Urothelium cell line (cell line): Measurements from ENCODE around the gene NAPSA.
"Not testable (repeated sequence)": the region's sequence is repeated elsewhere in the genome, so short reads cannot be mapped to it uniquely, and the experiment has no call there.

ENCODE experiments used
- DNase-seq: peaks from one replicate; pipeline ENCODE4 v3.0.0; 2011; ENCODE audit warnings: low spot score, mixed read lengths
- FAIRE-seq: peaks from 2 replicates; lab custom pipeline; 2011; peaks lifted over from hg19 to GRCh38; lab: Jason Lieb, UNC

NAPSA gene

DNA sequence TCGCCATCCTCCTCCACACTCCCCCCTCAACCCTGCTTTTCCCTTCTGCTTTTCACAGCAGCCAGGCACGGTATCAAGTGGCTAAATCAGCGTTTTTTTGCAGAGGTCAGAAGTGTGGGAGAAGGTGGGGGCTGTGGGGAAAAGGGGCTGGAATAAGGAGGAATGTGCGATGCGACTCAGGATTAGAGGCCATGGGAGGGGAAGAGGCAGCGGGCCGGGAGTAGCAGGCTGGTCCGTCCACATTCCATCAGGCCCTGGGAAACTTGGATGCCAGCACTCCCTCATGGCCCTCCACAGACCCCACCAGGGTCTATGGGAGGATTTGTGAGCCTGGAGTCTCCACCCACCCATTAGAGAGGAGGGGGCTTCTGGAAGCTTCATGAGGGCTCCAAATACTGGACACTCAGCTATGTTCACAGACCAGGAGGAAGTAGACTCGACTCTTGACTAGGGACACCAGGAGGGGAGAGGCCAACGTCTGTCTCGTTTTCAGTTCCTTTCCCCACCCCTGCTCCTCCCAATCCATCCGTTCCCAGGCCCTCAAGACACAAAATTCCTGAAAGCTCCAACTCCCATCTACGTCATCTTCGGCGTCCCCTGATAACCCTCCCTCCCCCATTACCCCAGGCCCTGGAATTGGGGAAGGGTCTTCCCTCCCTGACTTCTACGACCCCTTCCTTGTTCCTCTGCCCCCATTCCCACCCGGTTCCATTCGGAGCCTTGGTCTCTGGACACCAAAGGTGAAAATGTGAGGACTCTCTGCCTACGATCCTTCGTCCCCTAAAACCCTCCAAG is 33.0 kb downstream of the NAPSA start:
- no peak for DNase-seq
- no peak for FAIRE-seq

DNA sequence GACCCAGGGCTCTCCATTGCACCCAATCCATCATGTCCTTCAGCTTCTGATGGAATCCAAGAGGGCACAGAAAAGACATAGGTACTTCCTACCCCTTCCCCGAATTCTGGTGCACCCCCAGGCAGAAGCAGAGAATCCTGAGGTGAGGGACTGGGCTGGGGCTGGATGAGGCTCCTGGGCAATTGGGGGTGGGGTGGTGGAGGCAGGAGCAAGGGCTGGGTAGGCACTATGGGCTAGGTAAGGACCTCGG is 33.5 kb downstream of the NAPSA start:
- FAIRE-seq (no peak), DNase-seq (no peak)

DNA sequence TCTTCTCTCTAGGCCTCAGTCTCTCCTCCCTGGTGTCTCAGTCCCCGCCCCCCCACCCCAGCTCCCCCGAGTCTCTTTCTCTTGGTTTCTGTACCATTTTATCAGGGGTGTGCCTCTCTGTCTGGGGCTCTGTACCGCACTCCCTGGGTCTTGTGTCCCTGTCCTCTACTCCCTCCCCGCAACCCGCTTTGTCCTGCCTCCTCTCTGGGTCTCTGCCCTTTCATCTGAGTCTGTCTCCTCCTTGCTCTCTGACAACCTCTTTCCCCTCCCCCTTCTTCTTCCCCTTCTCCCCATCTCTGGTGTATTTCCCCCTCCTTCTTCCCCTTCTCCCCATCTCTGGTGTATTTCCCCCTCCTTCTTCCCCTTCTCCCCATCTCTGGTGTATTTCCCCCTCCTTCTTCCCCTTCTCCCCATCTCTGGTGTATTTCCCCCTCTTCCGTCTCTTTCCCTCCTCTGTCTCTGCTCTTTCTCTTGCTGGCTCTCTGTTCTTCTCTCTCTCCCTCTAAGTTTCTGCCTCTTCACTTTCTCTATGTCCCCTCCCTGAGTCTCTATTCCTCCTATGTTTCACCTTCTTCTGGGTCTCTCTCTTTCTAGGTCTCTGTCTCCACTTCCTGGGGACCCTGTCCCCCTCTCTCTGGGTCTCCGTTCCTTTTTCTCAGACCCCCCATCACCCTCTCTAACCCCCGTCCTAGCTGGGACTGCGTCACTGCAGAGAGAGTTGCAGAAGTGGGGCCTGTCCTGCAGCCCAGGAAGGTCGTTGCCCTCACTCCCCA is 34.0 kb downstream of the NAPSA start:
- no peak for DNase-seq
- FAIRE-seq = no peak

DNA sequence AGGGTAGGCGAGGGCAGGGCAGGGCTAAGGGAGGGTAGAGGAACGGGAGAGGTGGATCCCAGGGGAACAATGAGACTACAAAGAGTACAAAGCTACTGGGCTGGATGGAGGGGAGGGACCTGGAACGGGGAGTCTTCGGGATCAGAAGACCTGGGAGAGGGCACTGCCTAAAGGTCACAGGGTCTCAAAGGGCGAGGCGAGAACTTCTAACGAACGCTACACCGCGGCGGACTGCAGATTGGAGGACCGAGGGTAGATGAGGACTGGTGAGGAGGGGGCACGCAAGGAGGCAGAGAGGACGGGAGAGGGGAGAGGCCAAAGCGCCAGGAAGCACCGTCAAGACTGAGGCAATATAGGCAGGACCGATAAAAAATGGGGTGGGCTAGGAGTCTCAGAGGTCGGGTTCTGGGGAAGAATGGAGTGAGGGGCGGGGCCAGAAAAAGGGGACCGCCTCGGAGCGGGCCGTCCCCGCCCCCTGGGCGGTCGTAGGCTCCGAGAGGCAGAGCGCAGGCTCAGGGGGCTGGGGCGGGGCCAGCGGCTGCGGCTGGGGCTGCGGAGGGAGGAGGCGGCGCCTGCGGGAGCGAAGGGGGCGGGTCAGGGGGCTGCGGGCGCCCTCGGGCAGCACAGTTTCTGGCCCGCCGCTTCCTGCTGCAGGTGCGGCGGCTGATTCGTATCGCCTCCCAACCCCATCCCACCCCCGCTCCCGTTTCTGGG is 34.9 kb downstream of the NAPSA start:
- FAIRE-seq (no peak), DNase-seq (peak; percentile 94)

DNA sequence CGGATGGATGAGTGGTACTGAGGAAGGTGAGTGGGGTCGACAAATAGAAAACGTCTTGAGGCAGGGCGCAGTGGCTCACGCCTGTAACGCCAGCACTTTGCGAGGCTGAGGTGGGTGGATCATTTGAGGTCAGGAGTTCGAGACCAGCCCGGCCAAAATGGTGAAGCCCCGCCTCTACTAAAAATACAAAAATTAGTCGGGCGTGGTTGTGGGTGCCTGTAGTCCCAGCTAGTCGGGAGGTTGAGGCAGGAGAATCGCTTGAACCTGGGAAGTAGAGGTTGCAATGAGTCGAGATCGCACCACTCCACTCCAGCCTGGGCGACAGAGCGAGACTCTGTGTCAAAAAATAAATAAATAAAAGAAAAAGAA is 35.5 kb downstream of the NAPSA start:
- not testable (repeated sequence) for DNase-seq, FAIRE-seq

DNA sequence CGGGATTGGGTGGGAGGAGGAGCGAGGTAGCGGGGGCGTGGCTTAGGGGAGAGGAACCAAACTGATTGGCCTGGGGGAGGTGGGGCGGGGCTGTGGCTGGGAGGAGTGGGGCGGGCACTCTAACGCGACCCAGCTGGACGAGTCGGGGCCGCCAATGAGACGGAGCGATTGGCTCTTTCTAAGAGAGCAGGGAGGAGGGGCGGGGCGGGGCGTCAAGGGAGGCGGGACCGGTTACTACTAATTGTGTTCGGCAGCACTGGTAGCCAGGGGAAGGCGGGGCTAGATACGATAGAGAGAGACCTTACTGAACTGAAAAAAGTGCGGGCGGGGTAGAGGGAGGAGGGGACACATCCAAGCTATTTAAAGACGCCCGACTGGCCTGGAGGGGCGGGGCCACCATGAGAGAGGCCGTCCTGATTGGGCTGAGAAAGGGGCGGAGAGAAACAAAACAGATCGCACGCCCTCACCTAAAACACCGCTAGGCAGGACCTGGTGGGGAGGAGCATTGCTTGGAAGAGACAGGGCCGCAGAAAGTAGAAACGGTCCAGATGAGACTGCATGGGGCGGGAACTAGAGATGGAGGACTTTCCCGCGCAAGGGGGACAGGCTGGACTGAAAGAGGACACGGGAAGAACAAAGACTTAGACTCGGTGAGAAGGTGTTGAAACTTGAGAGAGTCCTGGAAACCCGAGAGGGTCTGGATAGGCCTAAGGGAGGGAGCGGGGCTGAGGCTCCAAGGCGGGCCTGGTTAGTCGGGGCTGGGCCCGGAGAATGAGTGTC is 36.1 kb downstream of the NAPSA start, which contains the start of gene KCNC3:
Gene KCNC3 (minus strand): TSS at position 232 of the 780 bp plus-strand sequence. CDS start 295 bp downstream, outside the sequence.
- FAIRE-seq (peak; percentile 95), DNase-seq (peak; percentile 97)

DNA sequence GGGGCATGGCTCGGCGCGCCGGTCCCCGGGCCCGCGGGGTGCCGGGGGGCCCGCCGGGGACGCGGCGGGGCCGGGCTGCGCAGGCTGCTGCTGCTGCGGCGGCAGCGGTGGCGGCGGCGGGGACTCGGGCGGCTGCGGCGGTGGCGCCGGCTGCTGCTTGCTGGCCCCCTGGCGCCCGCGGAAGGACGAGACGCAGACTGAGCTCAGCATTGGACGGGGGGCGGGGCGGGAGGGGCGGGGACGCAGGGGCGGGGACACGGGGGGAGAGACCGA is 36.6 kb downstream of the NAPSA start:
- DNase-seq (no peak), FAIRE-seq (no peak)

DNA sequence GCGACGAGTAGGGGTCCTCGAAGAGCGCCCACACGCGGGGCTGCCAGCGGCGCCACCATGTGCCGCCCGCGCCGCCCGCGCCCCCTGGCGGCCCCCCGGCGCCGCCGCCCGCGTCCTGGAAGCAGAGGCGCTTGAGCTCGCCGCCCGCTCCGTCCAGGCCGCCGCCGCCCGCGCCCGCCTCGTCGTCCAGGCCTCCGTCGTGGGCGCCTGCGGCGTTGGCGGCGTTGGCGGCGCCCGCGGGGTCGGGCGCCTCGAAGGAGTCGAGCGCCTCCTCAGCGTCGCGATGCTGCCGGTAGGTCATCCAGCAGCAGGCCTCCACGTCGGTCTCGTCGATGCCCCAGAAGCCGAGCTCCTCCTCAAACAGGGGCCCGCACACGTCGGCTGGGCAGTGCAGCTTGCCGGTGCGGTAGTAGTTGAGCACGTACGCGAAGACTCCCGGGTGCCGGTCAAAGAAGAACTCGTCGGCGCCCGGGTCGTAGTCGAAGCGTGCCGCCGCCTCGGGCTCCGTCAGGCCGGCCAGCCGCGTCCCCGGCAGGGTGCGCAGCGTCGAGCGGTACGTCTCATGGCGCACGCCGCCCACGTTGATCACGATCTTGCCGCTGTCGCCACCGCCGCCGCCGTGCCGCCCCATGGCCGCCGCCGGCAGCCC is 37.1 kb downstream of the NAPSA start:
- DNase-seq = peak; percentile 55
- peak; percentile 20 for FAIRE-seq

DNA sequence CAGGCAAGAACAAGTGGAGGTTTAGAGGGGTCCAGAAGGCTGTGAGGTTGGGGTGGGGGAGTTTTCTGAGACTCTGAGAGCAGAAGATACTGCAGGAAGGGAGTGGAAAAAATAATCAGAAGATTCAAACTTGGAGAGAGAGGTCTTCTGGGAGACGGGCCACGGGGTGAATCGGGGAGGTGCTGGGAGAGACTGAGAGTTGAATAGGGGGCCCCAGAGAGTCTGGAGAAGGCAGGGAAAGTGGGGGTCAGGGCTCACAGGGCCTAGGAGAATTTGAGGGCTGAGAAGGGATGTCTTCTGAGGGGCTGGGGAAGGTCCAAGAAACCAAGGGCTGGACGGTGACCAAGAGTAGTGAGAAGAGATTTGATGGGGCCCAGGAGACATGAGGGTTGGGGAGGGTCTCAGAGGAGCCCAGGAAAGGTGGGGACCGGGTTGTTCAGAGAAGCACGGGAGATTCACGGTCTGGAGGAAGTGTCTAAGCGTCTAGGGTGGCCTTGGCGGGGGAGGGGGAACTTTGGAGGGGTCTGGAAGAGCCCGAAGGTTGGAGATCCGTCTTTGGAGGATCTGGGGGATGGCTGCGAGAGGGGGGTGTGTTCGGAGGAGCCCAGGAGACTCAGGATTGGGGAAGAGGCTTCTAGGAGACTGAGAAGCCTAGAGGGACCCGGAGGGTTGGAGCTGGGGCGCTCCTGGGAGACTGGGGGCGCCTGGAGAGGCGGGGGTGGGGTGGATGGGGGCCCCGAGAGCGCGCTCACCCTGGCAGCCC is 37.8 kb downstream of the NAPSA start:
- DNase-seq = no peak
- FAIRE-seq = no peak

DNA sequence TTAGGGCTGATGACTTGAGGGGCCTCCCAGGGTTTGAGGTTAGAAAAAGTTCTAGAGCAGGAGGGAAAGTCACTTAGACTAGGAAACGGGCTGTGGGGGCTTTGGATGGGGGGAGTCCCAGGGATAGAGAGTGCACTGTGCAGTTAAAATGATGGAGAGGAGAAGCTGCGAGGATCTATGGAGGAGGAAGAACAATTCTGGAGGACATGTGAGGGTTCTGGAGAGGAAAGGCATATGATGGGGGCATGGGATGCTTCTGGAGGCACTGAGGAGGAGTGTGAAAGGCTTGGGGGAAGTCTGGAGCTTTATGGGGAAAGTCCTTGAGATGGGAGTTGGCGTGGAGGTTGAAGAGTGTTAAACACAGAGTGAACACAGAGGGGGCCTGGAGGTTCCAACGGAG is 38.4 kb downstream of the NAPSA start:
- FAIRE-seq = no peak

DNA sequence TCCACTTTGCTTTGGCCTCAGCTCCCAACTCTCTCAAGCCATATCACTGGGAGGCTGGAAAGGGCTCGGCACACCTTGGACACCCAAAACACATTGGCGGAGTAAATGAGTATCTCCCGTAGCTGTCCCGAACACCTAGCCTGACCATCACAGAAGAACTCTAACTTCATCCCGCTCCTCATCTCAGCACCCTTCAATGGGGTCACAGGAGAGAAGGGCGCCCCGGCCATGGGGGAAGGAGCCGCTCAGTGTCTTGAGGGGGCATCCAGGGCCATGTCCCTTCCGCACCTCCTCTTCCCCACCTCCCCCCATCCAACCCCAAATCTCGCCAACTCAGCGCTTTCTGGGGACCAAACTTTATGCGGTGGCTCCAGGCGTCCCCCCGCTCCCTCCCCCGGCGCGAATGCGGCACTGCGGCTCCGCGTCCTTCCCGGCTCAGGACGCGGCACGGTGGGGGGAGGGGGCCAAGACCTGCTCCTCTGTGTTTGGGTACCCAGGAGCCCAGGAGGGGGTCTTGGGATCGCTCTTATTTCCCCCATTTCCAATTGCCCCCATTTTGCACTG is 39.3 kb downstream of the NAPSA start:
- no peak for FAIRE-seq
- no peak for DNase-seq

More for the DNA sequence above, 38.4 kb downstream of the NAPSA start:
- no peak for DNase-seq

DNA sequence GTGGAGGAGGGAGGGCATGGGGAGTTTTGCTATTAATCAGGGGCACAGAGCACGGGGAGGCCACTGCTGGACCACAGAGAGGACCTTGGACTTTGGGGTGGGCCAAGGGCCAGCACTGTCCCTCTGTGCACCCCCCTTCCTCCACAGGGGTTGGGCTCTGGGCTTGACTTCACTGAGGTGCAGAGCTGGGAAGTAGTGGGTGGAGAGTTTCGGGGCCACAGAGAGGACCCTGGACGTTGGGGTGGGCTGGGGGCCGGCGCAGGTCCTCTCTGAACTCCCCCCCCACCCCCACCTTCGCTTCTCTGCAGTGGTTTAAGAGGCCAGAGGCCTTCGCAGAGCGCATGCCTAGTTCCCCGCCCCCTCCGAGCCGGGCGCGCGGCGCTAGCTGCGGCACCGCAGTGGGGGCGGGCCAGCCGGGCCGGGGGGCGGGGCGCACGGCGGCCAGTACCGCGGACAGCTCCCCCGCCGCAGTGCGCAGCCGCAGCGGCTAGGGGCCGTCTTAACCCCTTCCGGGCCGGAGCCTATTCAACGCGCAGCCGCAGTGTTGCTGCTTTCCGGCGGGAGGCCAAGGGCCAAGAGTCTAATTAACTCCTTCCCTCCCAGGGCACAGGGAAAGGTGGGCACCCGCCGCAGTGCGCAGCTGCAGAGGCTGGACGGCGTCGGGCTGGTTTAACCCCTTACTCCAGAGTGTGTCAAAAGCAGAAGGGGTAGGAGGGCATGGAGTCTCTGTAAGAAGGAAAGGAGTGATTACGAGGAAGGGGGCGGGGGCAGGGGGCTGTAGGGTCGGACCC is 39.9 kb downstream of the NAPSA start:
- peak; percentile 50 for FAIRE-seq
- peak; percentile 96 for DNase-seq

DNA sequence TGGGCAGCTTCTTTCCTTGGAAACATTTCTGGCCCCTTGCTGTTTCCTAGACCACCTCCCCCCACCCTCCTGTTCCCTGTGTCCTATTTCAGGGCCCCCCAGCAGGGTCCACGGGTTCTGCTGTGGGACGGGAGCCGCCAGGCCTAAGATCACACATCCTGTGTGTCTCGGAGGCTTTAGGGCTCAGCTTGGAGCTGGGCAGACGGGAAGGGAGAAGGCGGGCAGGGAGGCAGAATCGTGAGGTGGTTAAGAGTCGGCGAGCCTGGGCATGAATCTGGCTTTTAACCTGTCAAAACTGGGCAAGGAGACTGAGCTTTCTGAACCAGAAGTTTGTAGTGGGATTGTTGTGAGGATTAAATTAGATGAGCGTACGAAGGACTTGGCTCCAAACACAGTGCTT is 41.1 kb downstream of the NAPSA start:
- DNase-seq (no peak), FAIRE-seq (no peak)

DNA sequence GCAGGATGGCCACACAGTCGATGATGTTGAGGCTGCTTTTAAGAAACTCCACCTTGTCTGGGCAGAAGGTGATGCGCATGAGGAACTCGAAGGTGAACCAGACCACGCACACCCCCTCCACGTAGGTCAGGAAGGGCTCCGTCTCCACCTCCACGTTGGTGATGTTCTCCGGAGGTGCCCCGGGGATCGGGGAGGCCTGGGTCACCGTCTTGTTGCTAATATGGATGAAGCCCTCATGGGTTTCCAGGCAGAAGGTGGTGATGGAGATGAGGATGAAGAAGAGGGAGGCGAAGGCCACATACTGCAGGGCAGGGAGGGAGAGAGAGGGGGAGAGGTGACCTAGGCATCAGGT is 41.7 kb downstream of the NAPSA start:
- DNase-seq = no peak
- FAIRE-seq = no peak

DNA sequence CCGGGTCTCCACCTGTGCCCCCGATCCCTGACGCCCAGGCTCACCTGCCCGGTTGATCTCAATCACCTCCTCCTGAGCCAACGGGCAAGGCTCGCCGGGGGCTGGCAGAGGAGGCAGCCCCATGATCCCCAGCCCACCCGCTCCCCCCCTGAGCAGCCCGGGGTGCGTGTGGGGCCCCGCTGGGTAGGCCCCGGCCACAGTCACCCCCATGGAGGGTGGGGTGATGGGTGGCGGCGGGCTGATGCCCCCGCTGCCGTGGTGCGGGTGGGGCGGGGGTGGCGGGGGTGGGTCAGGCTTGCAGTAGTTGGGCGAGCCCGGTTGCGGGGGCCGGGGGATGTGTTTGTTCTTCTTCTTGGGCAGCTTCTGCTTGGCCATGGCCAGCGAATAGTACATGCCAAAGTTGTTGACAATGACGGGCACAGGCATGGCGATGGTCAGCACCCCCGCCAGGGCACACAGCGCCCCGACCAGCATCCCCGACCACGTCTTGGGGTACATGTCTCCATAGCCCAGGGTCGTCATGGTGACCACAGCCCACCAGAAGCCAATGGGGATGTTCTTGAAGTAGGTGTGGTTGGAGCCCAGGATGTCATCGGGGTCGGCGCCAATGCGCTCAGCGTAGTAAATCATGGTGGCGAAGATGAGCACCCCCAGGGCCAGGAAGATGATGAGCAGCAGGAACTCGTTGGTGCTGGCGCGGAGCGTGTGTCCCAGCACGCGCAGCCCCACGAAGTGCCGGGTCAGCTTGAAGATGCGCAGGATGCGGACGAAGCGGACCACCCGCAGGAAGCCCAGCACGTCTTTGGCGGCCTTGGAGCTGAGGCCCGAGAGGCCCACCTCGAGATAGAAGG is 42.3 kb downstream of the NAPSA start:
- DNase-seq (no peak), FAIRE-seq (no peak)

DNA sequence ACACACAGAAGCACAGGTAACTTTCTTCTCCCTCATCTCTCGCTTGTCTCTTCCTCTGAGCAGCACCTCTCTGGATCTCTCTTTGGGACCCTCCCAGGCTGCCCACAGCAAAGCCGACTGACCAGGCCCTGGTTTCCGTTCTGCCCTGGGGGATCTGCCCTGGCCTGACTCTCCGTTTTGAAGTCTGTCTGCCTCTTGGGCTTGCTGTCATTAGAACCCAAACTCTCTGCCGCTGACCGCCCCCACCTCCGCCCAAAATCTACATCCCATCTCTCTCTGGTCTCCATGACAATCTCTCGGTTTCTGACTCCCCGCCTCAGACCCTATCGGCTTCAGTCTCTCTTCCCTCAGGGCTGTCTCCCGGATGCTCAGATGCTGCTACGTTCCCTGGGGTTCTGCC is 43.2 kb downstream of the NAPSA start:
- DNase-seq (no peak), FAIRE-seq (no peak)

DNA sequence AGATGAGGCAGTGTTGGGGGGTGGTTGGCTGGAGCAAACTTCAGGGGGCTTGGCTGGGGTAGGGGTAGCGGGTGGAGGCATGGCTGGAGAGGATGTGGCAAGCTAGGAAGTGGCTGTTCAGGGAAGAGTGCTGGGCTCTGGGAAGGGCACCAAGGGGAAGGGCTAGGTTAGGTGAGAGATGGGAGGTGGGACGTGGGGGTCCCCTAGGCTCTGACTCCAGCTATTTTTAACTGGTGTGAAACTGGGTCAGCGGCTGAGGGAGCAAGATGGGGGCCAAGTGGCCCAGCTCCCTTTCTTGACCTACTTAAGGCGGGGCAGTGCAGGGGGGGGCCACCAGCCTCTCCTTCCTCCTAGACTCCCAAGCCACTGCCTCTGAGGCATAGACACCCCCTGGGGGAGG is 43.6 kb downstream of the NAPSA start:
- FAIRE-seq (no peak), DNase-seq (no peak)

DNA sequence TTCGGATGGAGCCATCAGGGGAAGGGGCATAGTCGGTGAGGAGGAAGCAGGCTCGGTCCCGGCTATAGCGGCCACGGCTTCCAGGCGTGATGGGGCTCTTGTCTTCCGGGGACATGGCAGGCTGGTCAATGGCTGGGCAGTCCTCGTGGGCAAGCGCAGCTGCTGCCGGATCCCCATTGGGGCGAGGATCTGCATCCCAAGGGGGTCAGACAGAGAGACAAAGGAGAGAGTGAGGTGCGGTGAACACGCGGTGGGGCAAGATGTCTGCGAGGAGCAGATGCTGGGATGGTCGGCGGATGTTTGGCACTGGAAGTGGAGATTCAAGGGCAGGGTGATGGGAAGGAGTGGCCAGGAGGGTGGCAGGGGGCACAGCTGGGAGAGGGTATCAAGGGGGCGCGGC is 44.8 kb downstream of the NAPSA start:
- FAIRE-seq (no peak), DNase-seq (no peak)
